ENCODE data around the gene SLC30A3. TPM values are rescaled to one million over a fixed set of nuclear protein-coding genes. Genes with fewer than 3 reads are reported as not detected.

The SLC30A3 gene
- total RNA-seq, 1 experiment from 2014 or later: 0.46 TPM

- no peak for DNase-seq (ENCODE audit: low spot score)
Measured at GRCh38 chr2:27261241-27261925, 1.5 kb downstream of the SLC30A3 start.

- DNase-seq (ENCODE audit: low spot score): no peak
Measured at GRCh38 chr2:27258051-27258450, 4.8 kb downstream of the SLC30A3 start.

- DNase-seq (ENCODE audit: low spot score): no peak
Measured at GRCh38 chr2:27256855-27257454, 5.9 kb downstream of the SLC30A3 start.

GRCh38 chr2:27255660-27256059 is 7.2 kb downstream of the SLC30A3 start:
- DNase-seq (ENCODE audit: low spot score): no peak

- DNase-seq (ENCODE audit: low spot score): no peak
Measured at GRCh38 chr2:27255187-27255586, 7.7 kb downstream of the SLC30A3 start.

- DNase-seq (ENCODE audit: low spot score): no peak
Measured at GRCh38 chr2:27251766-27252165, 11.1 kb downstream of the SLC30A3 start.

GRCh38 chr2:27250652-27251379 is 12.0 kb downstream of the SLC30A3 start:
- DNase-seq (ENCODE audit: low spot score): no peak

- no peak for DNase-seq (ENCODE audit: low spot score)
Measured at GRCh38 chr2:27249891-27250651, 12.8 kb downstream of the SLC30A3 start.

GRCh38 chr2:27249159-27249890 is 13.5 kb downstream of the SLC30A3 start:
- no peak for DNase-seq (ENCODE audit: low spot score)

GRCh38 chr2:27247893-27248292 is 15.0 kb downstream of the SLC30A3 start:
- no peak for DNase-seq (ENCODE audit: low spot score)

GRCh38 chr2:27245626-27246025 is 17.2 kb downstream of the SLC30A3 start:
- DNase-seq (ENCODE audit: low spot score): no peak

GRCh38 chr2:27245116-27245515 is 17.7 kb downstream of the SLC30A3 start:
- no peak for DNase-seq (ENCODE audit: low spot score)

GRCh38 chr2:27243391-27244130 is 19.3 kb downstream of the SLC30A3 start:
- no peak for DNase-seq (ENCODE audit: low spot score)

GRCh38 chr2:27242614-27242951 is 20.3 kb downstream of the SLC30A3 start:
- no peak for DNase-seq (ENCODE audit: low spot score)

GRCh38 chr2:27241761-27242613 is 20.9 kb downstream of the SLC30A3 start:
- DNase-seq (ENCODE audit: low spot score): no peak

GRCh38 chr2:27240406-27240805 is 22.4 kb downstream of the SLC30A3 start:
- no peak for DNase-seq (ENCODE audit: low spot score)

- DNase-seq (ENCODE audit: low spot score): no peak
Measured at GRCh38 chr2:27238976-27239375, 23.9 kb downstream of the SLC30A3 start.

- no peak for DNase-seq (ENCODE audit: low spot score)
Measured at GRCh38 chr2:27237341-27237945, 25.4 kb downstream of the SLC30A3 start.

- no peak for DNase-seq (ENCODE audit: low spot score)
Measured at GRCh38 chr2:27236626-27237025, 26.2 kb downstream of the SLC30A3 start.

- no peak for DNase-seq (ENCODE audit: low spot score)
Measured at GRCh38 chr2:27236136-27236535, 26.7 kb downstream of the SLC30A3 start.
